ENCODE data around the gene ZBBX. TPM values are rescaled to one million over a fixed set of nuclear protein-coding genes. Genes with fewer than 3 reads are reported as not detected.

ZBBX gene
- total RNA-seq, 1 experiment from 2014 or later: not detected

Other genes with a start within 250 kb of the ZBBX start
- not detected in 2 replicates for gene SERPINI2, start 93.7 kb upstream of the ZBBX start, total RNA-seq (2014; rRNA removed; shearing (Covaris generic))